Measurements from ENCODE around the gene ZNF155.

GRCh38 chr19:44025217-44025936 is 41.4 kb downstream of the ZNF155 start, which contains the start of gene ZNF222:
- TF ChIP-seq, protein P1, sequence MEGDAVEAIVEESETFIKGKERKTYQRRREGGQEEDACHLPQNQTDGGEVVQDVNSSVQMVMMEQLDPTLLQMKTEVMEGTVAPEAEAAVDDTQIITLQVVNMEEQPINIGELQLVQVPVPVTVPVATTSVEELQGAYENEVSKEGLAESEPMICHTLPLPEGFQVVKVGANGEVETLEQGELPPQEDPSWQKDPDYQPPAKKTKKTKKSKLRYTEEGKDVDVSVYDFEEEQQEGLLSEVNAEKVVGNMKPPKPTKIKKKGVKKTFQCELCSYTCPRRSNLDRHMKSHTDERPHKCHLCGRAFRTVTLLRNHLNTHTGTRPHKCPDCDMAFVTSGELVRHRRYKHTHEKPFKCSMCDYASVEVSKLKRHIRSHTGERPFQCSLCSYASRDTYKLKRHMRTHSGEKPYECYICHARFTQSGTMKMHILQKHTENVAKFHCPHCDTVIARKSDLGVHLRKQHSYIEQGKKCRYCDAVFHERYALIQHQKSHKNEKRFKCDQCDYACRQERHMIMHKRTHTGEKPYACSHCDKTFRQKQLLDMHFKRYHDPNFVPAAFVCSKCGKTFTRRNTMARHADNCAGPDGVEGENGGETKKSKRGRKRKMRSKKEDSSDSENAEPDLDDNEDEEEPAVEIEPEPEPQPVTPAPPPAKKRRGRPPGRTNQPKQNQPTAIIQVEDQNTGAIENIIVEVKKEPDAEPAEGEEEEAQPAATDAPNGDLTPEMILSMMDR (optimal IDR thresholded peaks at IDR 0.05 in 1 of 3, IDR thresholded peaks at IDR 0.05 in 1 of 3, conservative IDR thresholded peaks at IDR 0.05 in 1 of 3; ENCODE audit: extremely low read depth in 1 of 3, insufficient read depth in 2 of 3, low read length in 3 of 3) = no peak
- TF ChIP-seq EZH2 (IDR thresholded peaks at IDR 0.05; ENCODE audit: low read length) = no peak

All from keratinocyte (primary cell).